Measurements from ENCODE around the gene ELMO1.

Gene ELMO1

GRCh38 chr7:36809510-36809909 lies 639.2 kb downstream of the ELMO1 start:
- H3K27me3 ChIP-seq (replicated peaks; ENCODE audit: control insufficient read depth, insufficient read depth, low read length, poor library complexity, severe bottlenecking), result no peaks in the 10 kb centered on the region
- DNase-seq, result no peak
- H3K4me1 ChIP-seq (ENCODE audit: control insufficient read depth, insufficient read depth, low read length, poor library complexity, severe bottlenecking), result no peaks in the 10 kb centered on the region
- H3K27ac ChIP-seq (ENCODE audit: insufficient read depth, low read length, poor library complexity, severe bottlenecking), result no peak overlapping the region
- no peaks in the 10 kb centered on the region for H3K36me3 ChIP-seq (ENCODE audit: control insufficient read depth, insufficient read depth, low read length)
- H3K4me3 ChIP-seq (ENCODE audit: insufficient read depth, low read depth, low read length, poor library complexity, severe bottlenecking), result no peak overlapping the region
- no peaks in the 10 kb centered on the region for H3K9me3 ChIP-seq (ENCODE audit: control insufficient read depth, low read length)

DNA sequence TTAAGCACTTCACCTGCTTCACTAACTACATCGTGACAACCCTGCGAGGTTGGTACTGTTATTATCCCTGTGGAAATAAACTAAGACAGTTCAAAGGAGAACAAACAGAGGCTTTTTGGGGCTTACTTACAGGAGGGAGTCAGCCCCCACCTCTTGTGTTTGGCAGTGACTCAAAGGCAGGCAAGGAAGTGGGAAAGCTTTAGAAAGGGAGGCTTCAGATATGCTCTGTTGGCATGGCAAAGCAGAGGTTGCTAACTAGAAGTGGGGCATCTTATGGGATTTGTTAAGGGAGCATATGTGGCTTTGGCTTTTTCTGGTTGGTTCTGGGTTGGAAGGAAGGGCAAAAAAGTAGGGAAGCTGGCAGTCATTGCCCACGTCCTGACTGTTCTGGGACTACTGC lies 639.6 kb downstream of the ELMO1 start:
- Histone ChIP-seq H3K4me3 (ENCODE audit: insufficient read depth, low read depth, low read length, poor library complexity, severe bottlenecking) (no peak overlapping the region), H3K4me1 (ENCODE audit: control insufficient read depth, insufficient read depth, low read length, poor library complexity, severe bottlenecking) (no peaks in the 10 kb centered on the region), H3K27ac (ENCODE audit: insufficient read depth, low read length, poor library complexity, severe bottlenecking) (no peak overlapping the region), H3K36me3 (ENCODE audit: control insufficient read depth, insufficient read depth, low read length) (no peaks in the 10 kb centered on the region), H3K9me3 (ENCODE audit: control insufficient read depth, low read length) (no peaks in the 10 kb centered on the region), H3K27me3 (replicated peaks; ENCODE audit: control insufficient read depth, insufficient read depth, low read length, poor library complexity, severe bottlenecking) (no peaks in the 10 kb centered on the region)
- no peak for DNase-seq

DNA sequence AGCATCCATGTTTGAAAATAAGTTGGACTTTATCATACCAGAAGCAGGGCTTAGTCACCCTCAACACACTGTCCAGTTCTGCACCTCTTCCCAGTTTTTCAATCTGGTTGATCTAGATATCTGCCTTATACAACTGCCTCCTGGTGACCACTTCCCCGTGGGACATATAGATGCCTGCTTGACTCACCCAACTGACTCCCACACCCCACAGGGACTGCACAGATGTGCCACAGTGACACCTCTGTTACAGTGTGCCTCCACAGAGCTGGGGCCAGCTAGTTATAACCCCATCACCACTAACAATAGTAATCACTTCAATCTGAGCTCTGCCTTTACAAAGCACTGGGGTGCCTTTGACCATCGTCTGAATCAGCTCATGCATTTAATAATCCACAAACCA lies 641.8 kb downstream of the ELMO1 start:
- no peaks in the 10 kb centered on the region for H3K36me3 ChIP-seq (ENCODE audit: control insufficient read depth, insufficient read depth, low read length)
- no peak overlapping the region for H3K27ac ChIP-seq (ENCODE audit: insufficient read depth, low read length, poor library complexity, severe bottlenecking)
- no peaks in the 10 kb centered on the region for H3K9me3 ChIP-seq (ENCODE audit: control insufficient read depth, low read length)
- no peak overlapping the region for H3K4me3 ChIP-seq (ENCODE audit: insufficient read depth, low read depth, low read length, poor library complexity, severe bottlenecking)
- no peak for DNase-seq
- H3K4me1 ChIP-seq (ENCODE audit: control insufficient read depth, insufficient read depth, low read length, poor library complexity, severe bottlenecking), result no peaks in the 10 kb centered on the region
- no peaks in the 10 kb centered on the region for H3K27me3 ChIP-seq (replicated peaks; ENCODE audit: control insufficient read depth, insufficient read depth, low read length, poor library complexity, severe bottlenecking)

All from effector memory CD4-positive, alpha-beta T cell (primary cell).